ENCODE data around the gene UBL3. TPM values are rescaled to one million over a fixed set of nuclear protein-coding genes. Genes with fewer than 3 reads are reported as not detected.

Gene UBL3
- total RNA-seq, 4 donors from 2014 or later, result 27.8 to 32.4 (median 29.4) TPM

DNA sequence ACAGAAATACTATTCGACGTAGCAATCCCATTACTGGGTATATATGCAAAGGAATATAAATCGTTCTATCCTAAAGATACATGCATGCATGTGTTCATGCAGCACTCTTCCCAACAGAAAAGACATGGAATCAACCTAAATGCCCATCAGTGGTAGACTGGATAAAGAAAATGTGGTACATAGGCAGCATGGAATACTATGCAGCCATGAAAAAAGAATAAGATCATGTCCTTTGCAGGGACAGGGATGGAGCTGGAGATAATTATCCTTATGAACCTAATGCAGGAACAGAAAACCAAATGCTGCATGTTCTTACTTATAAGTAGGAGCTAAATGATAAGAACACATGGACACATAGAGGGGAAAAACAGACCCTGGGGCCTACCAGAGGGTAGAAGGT lies 89.3 kb downstream of the UBL3 start:
- no peak for TF ChIP-seq POLR2A (IDR thresholded peaks at IDR 0.05)
- TF ChIP-seq, protein P1, sequence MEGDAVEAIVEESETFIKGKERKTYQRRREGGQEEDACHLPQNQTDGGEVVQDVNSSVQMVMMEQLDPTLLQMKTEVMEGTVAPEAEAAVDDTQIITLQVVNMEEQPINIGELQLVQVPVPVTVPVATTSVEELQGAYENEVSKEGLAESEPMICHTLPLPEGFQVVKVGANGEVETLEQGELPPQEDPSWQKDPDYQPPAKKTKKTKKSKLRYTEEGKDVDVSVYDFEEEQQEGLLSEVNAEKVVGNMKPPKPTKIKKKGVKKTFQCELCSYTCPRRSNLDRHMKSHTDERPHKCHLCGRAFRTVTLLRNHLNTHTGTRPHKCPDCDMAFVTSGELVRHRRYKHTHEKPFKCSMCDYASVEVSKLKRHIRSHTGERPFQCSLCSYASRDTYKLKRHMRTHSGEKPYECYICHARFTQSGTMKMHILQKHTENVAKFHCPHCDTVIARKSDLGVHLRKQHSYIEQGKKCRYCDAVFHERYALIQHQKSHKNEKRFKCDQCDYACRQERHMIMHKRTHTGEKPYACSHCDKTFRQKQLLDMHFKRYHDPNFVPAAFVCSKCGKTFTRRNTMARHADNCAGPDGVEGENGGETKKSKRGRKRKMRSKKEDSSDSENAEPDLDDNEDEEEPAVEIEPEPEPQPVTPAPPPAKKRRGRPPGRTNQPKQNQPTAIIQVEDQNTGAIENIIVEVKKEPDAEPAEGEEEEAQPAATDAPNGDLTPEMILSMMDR (IDR thresholded peaks at IDR 0.05 in 4 of 5, conservative IDR thresholded peaks at IDR 0.05 in 1 of 5), result no peak
- Histone ChIP-seq H3K27me3 (no peaks in the 10 kb centered on the region), H3K27ac (no peak overlapping the region), H3K4me1 (no peaks in the 10 kb centered on the region), H3K9me3 (no peaks in the 10 kb centered on the region), H3K4me3 (no peak overlapping the region), H3K36me3 (peaks cover 0 to 2% of the 10 kb centered on the region in 2 donors)
- in situ Hi-C loops (cut with MboI; ENCODE audit: low sequenced_read_pairs in 4 of 4), result no loop called here
- ATAC-seq, result no peak
- DNase-seq, result no peak
- intact Hi-C loops (cut with DNase I; ENCODE audit: low total_unique reads), result no loop called here

DNA sequence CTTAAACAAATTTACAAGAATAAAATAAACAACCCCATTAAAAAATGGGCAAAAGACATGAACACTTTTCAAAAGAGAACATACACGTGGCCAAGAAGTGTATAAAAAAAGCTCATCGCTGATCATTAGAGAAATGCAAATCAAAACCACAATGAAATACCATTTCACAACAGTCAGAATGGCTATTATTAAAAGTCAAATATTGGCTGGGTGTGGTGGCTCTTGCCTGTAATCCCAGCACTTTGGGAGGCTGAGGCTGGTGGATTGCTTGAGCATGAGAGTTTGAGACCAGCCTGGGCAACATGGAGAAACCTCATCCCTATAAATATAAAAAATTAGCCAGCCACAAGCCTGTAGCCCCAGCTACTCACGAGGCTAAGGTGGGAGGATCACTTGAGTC lies 89.9 kb downstream of the UBL3 start:
- TF ChIP-seq, protein P1 (IDR thresholded peaks at IDR 0.05 in 4 of 5, conservative IDR thresholded peaks at IDR 0.05 in 1 of 5), result no peak
- no peak for TF ChIP-seq POLR2A (IDR thresholded peaks at IDR 0.05)
- no peak for ATAC-seq
- Histone ChIP-seq H3K27me3 (no peaks in the 10 kb centered on the region), H3K27ac (no peak overlapping the region), H3K4me1 (no peaks in the 10 kb centered on the region), H3K4me3 (no peak overlapping the region), H3K36me3 (no peaks in the 10 kb centered on the region), H3K9me3 (no peaks in the 10 kb centered on the region)
- intact Hi-C loops (cut with DNase I; ENCODE audit: low total_unique reads), result no loop called here
- DNase-seq, result no peak
- in situ Hi-C loops (cut with MboI; ENCODE audit: low sequenced_read_pairs in 4 of 4), result no loop called here

DNA sequence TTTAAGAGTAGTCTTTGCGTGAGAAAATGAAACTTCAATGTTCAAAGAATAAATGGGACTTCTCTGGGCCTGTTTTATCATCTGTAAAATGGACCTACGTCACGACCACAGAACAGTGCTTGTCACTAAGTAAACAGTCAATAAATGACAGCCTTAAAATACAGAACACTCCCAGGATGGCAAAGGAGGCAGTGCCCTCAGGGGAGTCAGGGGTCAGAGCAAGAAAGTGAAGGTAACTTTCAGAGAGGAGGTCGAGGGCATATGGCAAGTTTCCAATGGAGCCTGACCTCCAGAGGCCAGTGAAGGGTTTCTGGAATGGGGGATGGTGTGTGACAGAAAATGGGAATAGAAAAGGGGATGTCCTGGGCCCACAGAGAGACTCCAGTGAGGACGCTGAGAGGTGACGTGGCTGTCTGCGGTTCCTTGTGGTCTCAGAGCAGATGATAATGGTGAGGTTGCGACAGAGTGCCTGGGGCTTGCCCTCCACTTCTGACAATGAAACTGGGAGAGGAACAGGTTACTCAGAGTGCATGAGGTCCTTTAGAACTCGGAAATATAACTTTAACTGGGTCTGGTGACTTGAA lies 91.8 kb downstream of the UBL3 start:
- no peaks in the 10 kb centered on the region for H3K4me1 ChIP-seq
- no peaks in the 10 kb centered on the region for H3K27me3 ChIP-seq
- no peak for ATAC-seq
- in situ Hi-C loops (cut with MboI; ENCODE audit: low sequenced_read_pairs in 4 of 4) (no loop called here), intact Hi-C loops (cut with DNase I; ENCODE audit: low total_unique reads) (no loop called here)
- TF ChIP-seq POLR2A (IDR thresholded peaks at IDR 0.05), result no peak
- TF ChIP-seq, protein P1 (IDR thresholded peaks at IDR 0.05 in 4 of 5, conservative IDR thresholded peaks at IDR 0.05 in 1 of 5), result no peak
- H3K27ac ChIP-seq, result no peak overlapping the region
- H3K36me3 ChIP-seq, result no peaks in the 10 kb centered on the region
- no peak for DNase-seq
- no peak overlapping the region for H3K4me3 ChIP-seq
- H3K9me3 ChIP-seq, result no peaks in the 10 kb centered on the region

DNA sequence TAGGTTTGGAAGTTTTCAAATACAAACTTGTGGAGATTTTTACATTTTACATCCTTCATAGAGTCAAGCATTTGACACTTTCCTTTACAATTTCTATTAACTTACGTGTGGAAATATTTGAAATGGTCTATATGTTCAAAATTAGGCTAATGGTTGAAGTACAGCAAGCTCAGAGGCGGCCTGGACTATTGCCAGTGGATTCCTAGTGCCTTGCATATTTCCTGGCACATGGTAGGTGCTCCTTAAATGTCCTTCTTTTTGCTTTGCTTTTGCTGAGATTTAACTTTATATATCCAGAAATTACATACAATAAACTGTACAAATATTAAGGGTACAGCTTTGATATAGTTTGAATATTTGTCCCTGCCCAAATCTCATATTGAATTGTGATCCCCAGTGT lies 93.9 kb downstream of the UBL3 start:
- no peak overlapping the region for H3K27ac ChIP-seq
- no peak for ATAC-seq
- no peaks in the 10 kb centered on the region for H3K36me3 ChIP-seq
- no peaks in the 10 kb centered on the region for H3K27me3 ChIP-seq
- TF ChIP-seq, protein P1 (IDR thresholded peaks at IDR 0.05 in 4 of 5, conservative IDR thresholded peaks at IDR 0.05 in 1 of 5), result no peak
- TF ChIP-seq POLR2A (IDR thresholded peaks at IDR 0.05), result no peak
- H3K9me3 ChIP-seq, result no peaks in the 10 kb centered on the region
- in situ Hi-C loops (cut with MboI; ENCODE audit: low sequenced_read_pairs in 4 of 4) (no loop called here), intact Hi-C loops (cut with DNase I; ENCODE audit: low total_unique reads) (no loop called here)
- DNase-seq, result no peak
- H3K4me3 ChIP-seq, result no peak overlapping the region
- no peaks in the 10 kb centered on the region for H3K4me1 ChIP-seq

DNA sequence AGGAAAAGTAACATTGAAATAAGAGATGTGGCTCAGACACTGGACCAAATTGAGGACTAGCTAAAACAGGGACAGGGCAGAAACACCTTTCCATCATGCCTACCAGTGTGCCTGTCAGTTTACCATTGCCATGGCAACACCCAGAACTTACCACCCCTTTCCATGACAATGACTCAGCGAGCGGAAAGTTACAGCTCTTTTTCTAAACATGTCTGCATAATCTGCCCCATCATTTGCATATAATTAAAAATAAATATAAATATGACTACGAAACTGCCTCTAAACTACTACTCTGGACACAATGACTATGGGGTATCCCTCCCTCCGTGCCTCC lies 96.0 kb downstream of the UBL3 start:
- ATAC-seq (no peak), DNase-seq (no peak)
- in situ Hi-C loops (cut with MboI; ENCODE audit: low sequenced_read_pairs in 4 of 4), result no loop called here
- TF ChIP-seq POLR2A (IDR thresholded peaks at IDR 0.05), result no peak
- no peak overlapping the region for H3K27ac ChIP-seq
- H3K4me3 ChIP-seq, result no peak overlapping the region
- no peaks in the 10 kb centered on the region for H3K27me3 ChIP-seq
- intact Hi-C loops (cut with DNase I; ENCODE audit: low total_unique reads), result no loop called here
- H3K9me3 ChIP-seq, result no peaks in the 10 kb centered on the region
- H3K4me1 ChIP-seq, result no peaks in the 10 kb centered on the region
- no peaks in the 10 kb centered on the region for H3K36me3 ChIP-seq
